Endothelial cell of umbilical vein (primary cell): ENCODE measurements around the gene CDKN1C. TPM values are rescaled to one million over a fixed set of nuclear protein-coding genes. Genes with fewer than 3 reads are reported as not detected.
A peak's percentile ranks its signal among the peaks of the same experiment; 100 is the strongest.

Source experiments
- BruUV-seq: library from RNA; stranded (reverse); fragments of 400-500 nt; replicated peaks from 2 replicates; lab custom pipeline; 2021; lab: Mats Ljungman, UMichigan
- CTCF ChIA-PET: fragments of 300-600, 350-600 bp; sonication (Branson Sonifier 250); formaldehyde crosslinking; loops from one replicate; lab custom pipeline; 2021; ENCODE audit warnings: antibody characterized with exemption, inconsistent platforms; lab: Charles Lee
- POLR2A ChIA-PET: fragments of 300-600, 350-600 bp; sonication (Branson Sonifier 250); formaldehyde crosslinking; loops from one replicate; lab custom pipeline; 2021; ENCODE audit warnings: antibody characterized with exemption, inconsistent platforms; lab: Charles Lee
- DNase-seq: peaks from one replicate; pipeline ENCODE4 v3.0.0-alpha.2; 2011; ENCODE audit warnings: low read depth, low spot score
- FAIRE-seq: peaks from 2 replicates; lab custom pipeline; 2011; peaks lifted over from hg19 to GRCh38; lab: Jason Lieb, UNC
- H2AFZ ChIP-seq: 2 replicates; pipeline ENCODE4 v1.6.0; 2012; ENCODE audit warnings: low read depth, low read length, control low read depth, inconsistent platforms
- H3K27ac ChIP-seq: 2 replicates; pipeline ENCODE4 v1.5.1; 2011; ENCODE audit warnings: low read depth, mild to moderate bottlenecking, control low read depth, low read length, moderate library complexity; ENCODE audit not compliant: insufficient read depth
- H3K27me3 ChIP-seq, 2 experiments: 2 replicates each; pipeline versions ENCODE4 v1.6.0 to v1.6.1; 2011; ENCODE audit warnings: low read length in 2 of 2, mixed read lengths in 1 of 2; ENCODE audit not compliant: control insufficient read depth in 2 of 2, insufficient read depth in 2 of 2
- H3K36me3 ChIP-seq, 2 experiments: 2 replicates in 1 of 2; 3 replicates in 1 of 2; pipeline ENCODE4 v1.5.1; 2011; ENCODE audit warnings: low read length in 2 of 2, mild to moderate bottlenecking in 1 of 2, moderate library complexity in 1 of 2; ENCODE audit not compliant: control insufficient read depth in 2 of 2, insufficient read depth in 2 of 2; ENCODE audit errors: extremely low read depth in 1 of 2
- H3K4me1 ChIP-seq: 3 replicates; pipeline ENCODE4 v1.5.1; 2011; ENCODE audit warnings: mild to moderate bottlenecking, low read length; ENCODE audit not compliant: control insufficient read depth, insufficient read depth; ENCODE audit errors: extremely low read depth
- H3K4me2 ChIP-seq: 2 replicates; pipeline ENCODE4 v1.6.1; 2011; ENCODE audit warnings: low read length, control low read depth, mixed read lengths; ENCODE audit not compliant: insufficient read depth
- H3K4me3 ChIP-seq, 3 experiments: fragments of 200-600 bp in 1 of 3; sonication (generic), shearing (Covaris generic) in 1 of 3; replicated peaks in 1 of 3; 2 replicates each; pipeline ENCODE4 v1.5.1; 2011 to 2016; ENCODE audit warnings: control low read depth in 3 of 3, low read length in 3 of 3, mild to moderate bottlenecking in 2 of 3, inconsistent platforms in 1 of 3, low read depth in 1 of 3, moderate library complexity in 1 of 3; ENCODE audit not compliant: insufficient read depth in 1 of 3
- H3K79me2 ChIP-seq: 2 replicates; pipeline ENCODE4 v1.6.0; 2012; ENCODE audit warnings: low read length, inconsistent platforms; ENCODE audit not compliant: control insufficient read depth, insufficient read depth
- H3K9ac ChIP-seq: replicated peaks from 2 replicates; pipeline ENCODE3; 2011; ENCODE audit warnings: low read length, control low read depth; ENCODE audit not compliant: insufficient read depth; ENCODE audit errors: extremely low read depth
- H3K9me1 ChIP-seq: replicated peaks from 3 replicates; pipeline ENCODE4 v1.6.0; 2011; ENCODE audit warnings: mild to moderate bottlenecking, low read length; ENCODE audit not compliant: control insufficient read depth, insufficient read depth; ENCODE audit errors: extremely low read depth
- H3K9me3 ChIP-seq: replicated peaks from 2 replicates; pipeline ENCODE4 v1.5.1; 2012; ENCODE audit warnings: low read length, inconsistent platforms; ENCODE audit not compliant: control insufficient read depth, insufficient read depth
- H4K20me1 ChIP-seq: replicated peaks from 2 replicates; pipeline ENCODE3; 2011; ENCODE audit warnings: mild to moderate bottlenecking, low read length; ENCODE audit not compliant: control insufficient read depth, insufficient read depth; ENCODE audit errors: extremely low read depth
- FOS ChIP-seq: IDR thresholded peaks from 2 replicates; pipeline ENCODE4 v1.6.1; 2011; ENCODE audit warnings: mild to moderate bottlenecking, low read length, moderate library complexity, borderline replicate concordance; ENCODE audit not compliant: insufficient read depth
- MAX ChIP-seq: IDR thresholded peaks from 2 replicates; pipeline ENCODE4 v1.6.1; 2011; ENCODE audit not compliant: insufficient read depth, insufficient read length
- POLR2AphosphoS5 ChIP-seq: IDR thresholded peaks from 2 replicates; pipeline ENCODE4 v1.6.1; 2012; ENCODE audit warnings: low read depth, mild to moderate bottlenecking, control low read depth, low read length, moderate library complexity; ENCODE audit not compliant: insufficient read depth
- dilution Hi-C: fragments of 300-500 bp; cut with MboI; formaldehyde crosslinking; loops from one replicate; pipeline ENCODE4 v1.15.0; 2019; ENCODE audit warnings: low sequenced_read_pairs; ENCODE audit not compliant: extremely low pct_ligation_motif_present
- intact Hi-C: fragments of 100-400 bp; cut with micrococcal nuclease; formaldehyde crosslinking; loops from one replicate; pipeline ENCODE4 v1.10.0; 2022
- polyA plus RNA-seq, 4 experiments: library from polyadenylated mRNA; depleted of rRNA in 3 of 4; stranded (reverse) in 3 of 4; unstranded in 1 of 4; fragments of >200 nt; gene quantifications; 2 replicates each; pipeline versions ENCODE4 v1.2.1 to v1.2.3, GENCODE V29; 2011 to 2012; ENCODE audit warnings: missing spikeins in 1 of 4
- total RNA-seq: library from RNA; stranded (reverse); gene quantifications from 2 replicates; pipeline ENCODE4 v1.2.3, GENCODE V29; 2021
- TF ChIP-seq, protein P1 (sequence below), 2 donors: IDR thresholded peaks; 1 replicate in 1 of 2; 2 replicates in 1 of 2; pipeline ENCODE4 v1.5.1; 2011; ENCODE audit warnings: low read length in 2 of 2, mild to moderate bottlenecking in 2 of 2, moderate library complexity in 2 of 2, control low read depth in 1 of 2, inconsistent platforms in 1 of 2, low read depth in 1 of 2; ENCODE audit not compliant: insufficient read depth in 1 of 2; ENCODE audit errors: extremely low read depth in 1 of 2

Gene CDKN1C
- total and polyA plus RNA-seq, 2 donors (not counting 3 experiments of a cell fraction or from before 2014, with no cell fraction given): 4.1 to 9.0 TPM

- no peaks in the 10 kb centered on the region for H3K4me1 ChIP-seq
- no peak overlapping the region for H2AFZ ChIP-seq
- no peak overlapping the region for H3K27ac ChIP-seq
- ChIA-PET POLR2A (no interaction called here), CTCF (interaction anchor here (1.0 to 1.4 kb wide), 3 partner anchors 17 to 21 kb away, joined by 3 to 6 read pairs (median 3); partner anchors contain the start of gene PHLDA2)
- no peaks in the 10 kb centered on the region for H3K36me3 ChIP-seq
- H3K9me1 ChIP-seq: no peaks in the 10 kb centered on the region
- H3K9me3 ChIP-seq: no peaks in the 10 kb centered on the region
- H3K27me3 ChIP-seq: peaks cover 8 to 10% of the 10 kb centered on the region in 2 experiments
- DNase-seq (peak; percentile 28), FAIRE-seq (no peak)
- dilution Hi-C loops: no loop called here
- intact Hi-C loops: no loop called here
- no peak overlapping the region for H3K4me3 ChIP-seq
- no peak overlapping the region for H3K9ac ChIP-seq
- H3K79me2 ChIP-seq: no peaks in the 10 kb centered on the region
- no peak overlapping the region for H3K4me2 ChIP-seq
- no peaks in the 10 kb centered on the region for H4K20me1 ChIP-seq
- no TSS peak for BruUV-seq
- TF ChIP-seq, protein P1, sequence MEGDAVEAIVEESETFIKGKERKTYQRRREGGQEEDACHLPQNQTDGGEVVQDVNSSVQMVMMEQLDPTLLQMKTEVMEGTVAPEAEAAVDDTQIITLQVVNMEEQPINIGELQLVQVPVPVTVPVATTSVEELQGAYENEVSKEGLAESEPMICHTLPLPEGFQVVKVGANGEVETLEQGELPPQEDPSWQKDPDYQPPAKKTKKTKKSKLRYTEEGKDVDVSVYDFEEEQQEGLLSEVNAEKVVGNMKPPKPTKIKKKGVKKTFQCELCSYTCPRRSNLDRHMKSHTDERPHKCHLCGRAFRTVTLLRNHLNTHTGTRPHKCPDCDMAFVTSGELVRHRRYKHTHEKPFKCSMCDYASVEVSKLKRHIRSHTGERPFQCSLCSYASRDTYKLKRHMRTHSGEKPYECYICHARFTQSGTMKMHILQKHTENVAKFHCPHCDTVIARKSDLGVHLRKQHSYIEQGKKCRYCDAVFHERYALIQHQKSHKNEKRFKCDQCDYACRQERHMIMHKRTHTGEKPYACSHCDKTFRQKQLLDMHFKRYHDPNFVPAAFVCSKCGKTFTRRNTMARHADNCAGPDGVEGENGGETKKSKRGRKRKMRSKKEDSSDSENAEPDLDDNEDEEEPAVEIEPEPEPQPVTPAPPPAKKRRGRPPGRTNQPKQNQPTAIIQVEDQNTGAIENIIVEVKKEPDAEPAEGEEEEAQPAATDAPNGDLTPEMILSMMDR (IDR thresholded peaks at IDR 0.05; ENCODE audit: extremely low read depth in 1 of 2, insufficient read depth in 1 of 2, low read depth in 1 of 2, low read length in 2 of 2): no peak
- TF ChIP-seq POLR2AphosphoS5: no peak
- TF ChIP-seq MAX: no peak
- TF ChIP-seq FOS: peak; percentile 59
Measured at GRCh38 chr11:2912498-2912897, 26.9 kb upstream of the CDKN1C start.
